RWPE2 (cell line): ENCODE results near the gene TMEM200C.

Source experiments
- ATAC-seq: fragments of 200-7000 bp; cut with Tn5 transposase; 3 replicates; pipeline ENCODE4 v1.9.1; 2021; ENCODE audit warnings: low read depth
- DNase-seq: peaks from one replicate; pipeline ENCODE4 v3.0.0-alpha.2; 2020; ENCODE audit warnings: low spot score
- H3K27ac ChIP-seq: fragments of 450-650 bp; 2 replicates; pipeline ENCODE4 v1.5.1; 2017; ENCODE audit warnings: mild to moderate bottlenecking; ENCODE audit not compliant: poor library complexity, severe bottlenecking
- H3K27me3 ChIP-seq: fragments of 250-450 bp; sonication (Bioruptor Pico); 2 replicates; pipeline ENCODE4 v1.5.1; 2021; ENCODE audit warnings: mild to moderate bottlenecking, moderate library complexity; ENCODE audit not compliant: insufficient read depth, poor library complexity, severe bottlenecking
- H3K36me3 ChIP-seq: fragments of 250-450 bp; sonication (Bioruptor Pico); 2 replicates; pipeline ENCODE4 v1.5.1; 2020; ENCODE audit warnings: low read depth, mild to moderate bottlenecking, moderate library complexity
- H3K4me1 ChIP-seq: fragments of 250-450 bp; sonication (Bioruptor Pico); 2 replicates; pipeline ENCODE4 v1.5.1; 2021; ENCODE audit warnings: mild to moderate bottlenecking, moderate library complexity; ENCODE audit not compliant: insufficient read depth, poor library complexity, severe bottlenecking
- H3K4me3 ChIP-seq: fragments of 250-450 bp; sonication (Bioruptor Pico); 2 replicates; pipeline ENCODE4 v1.5.1; 2021; ENCODE audit warnings: mild to moderate bottlenecking, moderate library complexity; ENCODE audit not compliant: severe bottlenecking
- H3K9me3 ChIP-seq: fragments of 250-450 bp; sonication (Bioruptor Pico); 2 replicates; pipeline ENCODE4 v1.5.1; 2021; ENCODE audit warnings: mild to moderate bottlenecking, moderate library complexity; ENCODE audit not compliant: severe bottlenecking
- CTCF ChIP-seq: fragments of 450-650 bp; IDR thresholded peaks from one replicate; pipeline ENCODE4 v1.5.1; 2017; ENCODE audit warnings: mild to moderate bottlenecking, moderate library complexity; ENCODE audit not compliant: poor library complexity, severe bottlenecking

TMEM200C gene

DNA sequence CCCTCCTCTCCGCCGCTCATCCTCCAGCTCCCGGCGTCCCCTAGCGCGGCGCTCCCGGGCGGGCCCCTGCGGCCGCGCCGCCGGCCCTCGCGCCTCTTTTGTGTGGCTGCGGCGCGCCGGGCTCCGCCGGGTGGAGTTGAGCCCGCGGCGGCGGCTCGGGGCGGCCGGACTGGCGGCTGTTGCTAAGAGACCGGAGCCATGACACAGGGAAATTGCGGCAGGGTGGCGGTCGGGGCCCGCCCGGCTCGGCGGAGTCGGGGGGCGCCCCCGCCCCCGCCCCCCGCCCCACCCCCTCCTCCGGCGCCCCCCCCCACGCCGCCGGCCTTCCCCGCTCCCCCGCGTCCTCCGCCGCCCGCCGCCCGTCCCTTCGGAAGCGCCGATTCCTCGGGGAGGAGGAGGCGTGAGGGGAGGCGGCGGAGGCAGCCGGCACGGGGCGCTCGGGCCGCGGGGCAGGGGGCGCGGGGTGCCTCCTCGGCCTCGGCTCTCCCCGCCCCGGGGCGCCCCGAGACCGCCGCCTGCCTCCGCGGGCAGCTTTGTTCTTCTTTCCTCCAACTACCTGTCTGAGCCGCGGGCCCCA is at the start of gene TMEM200C:
Gene TMEM200C, minus strand, starts transcription at position 224 of the 577 bp plus-strand sequence. CDS start 3,459 bp downstream, outside the sequence.
- no peaks in the 10 kb centered on the region for H3K4me1 ChIP-seq
- H3K4me3 ChIP-seq = no peak within 1 kb of the TSS
- H3K36me3 ChIP-seq = no peaks in the 10 kb centered on the region
- DNase-seq (no peak), ATAC-seq (no peak)
- TF ChIP-seq CTCF = no peak
- H3K9me3 ChIP-seq = no peaks in the 10 kb centered on the region
- no peak within 1 kb of the TSS for H3K27ac ChIP-seq
- peaks cover 75% of the 10 kb centered on the region for H3K27me3 ChIP-seq

DNA sequence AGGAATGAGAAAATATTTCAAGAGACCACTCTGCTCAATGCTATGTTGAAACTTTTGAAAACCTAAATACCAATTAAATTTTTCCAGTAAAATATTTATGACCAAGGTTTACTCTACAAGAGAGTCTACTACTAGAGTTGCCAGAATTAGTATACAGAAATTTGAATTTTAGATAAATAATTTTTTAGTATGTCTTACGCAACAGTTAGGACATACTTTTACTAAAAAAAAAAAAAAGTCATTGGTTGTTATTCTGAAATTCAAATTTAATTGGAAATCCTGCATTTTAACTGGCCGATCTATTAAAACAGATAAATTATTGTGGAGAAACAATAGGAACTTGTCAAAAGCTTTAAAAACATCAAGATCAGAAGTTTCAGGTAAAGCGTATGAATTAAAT is 49.1 kb upstream of the TMEM200C start:
- Histone ChIP-seq H3K9me3 (no peaks in the 10 kb centered on the region), H3K27ac (no peak overlapping the region), H3K4me1 (no peaks in the 10 kb centered on the region), H3K4me3 (no peak overlapping the region), H3K36me3 (no peaks in the 10 kb centered on the region), H3K27me3 (no peaks in the 10 kb centered on the region)
- TF ChIP-seq CTCF = no peak
- ATAC-seq (no peak), DNase-seq (no peak)

GRCh38 chr18:5943514-5943913 is 48.2 kb upstream of the TMEM200C start:
- ATAC-seq (no peak), DNase-seq (no peak)
- H3K27me3 ChIP-seq = no peaks in the 10 kb centered on the region
- H3K36me3 ChIP-seq = no peaks in the 10 kb centered on the region
- no peaks in the 10 kb centered on the region for H3K9me3 ChIP-seq
- no peak for TF ChIP-seq CTCF
- H3K4me1 ChIP-seq = no peaks in the 10 kb centered on the region
- no peak overlapping the region for H3K4me3 ChIP-seq
- H3K27ac ChIP-seq = no peak overlapping the region

- no peaks in the 10 kb centered on the region for H3K27me3 ChIP-seq
- H3K9me3 ChIP-seq = no peaks in the 10 kb centered on the region
- no peaks in the 10 kb centered on the region for H3K36me3 ChIP-seq
- DNase-seq (no peak), ATAC-seq (no peak)
- H3K4me1 ChIP-seq = no peaks in the 10 kb centered on the region
- TF ChIP-seq CTCF = no peak
- H3K27ac ChIP-seq = no peak overlapping the region
- H3K4me3 ChIP-seq = no peak overlapping the region
Observed at GRCh38 chr18:5942591-5942990, 47.3 kb upstream of the TMEM200C start.

GRCh38 chr18:5941890-5942289 is 46.6 kb upstream of the TMEM200C start:
- DNase-seq = no peak
- Histone ChIP-seq H3K4me3 (no peak overlapping the region), H3K27me3 (no peaks in the 10 kb centered on the region), H3K4me1 (no peaks in the 10 kb centered on the region), H3K27ac (no peak overlapping the region), H3K36me3 (no peaks in the 10 kb centered on the region), H3K9me3 (no peaks in the 10 kb centered on the region)
- ATAC-seq = no peak
- TF ChIP-seq CTCF = no peak
